Osteoblast (primary cell): ENCODE data around the gene SYT9. TPM values are rescaled to one million over a fixed set of nuclear protein-coding genes. Genes with fewer than 3 reads are reported as not detected.

Experiments
- DNase-seq: peaks from one replicate; pipeline ENCODE4 v3.0.0; 2011; ENCODE audit warnings: low spot score, mixed read lengths; ENCODE audit not compliant: insufficient read length; ENCODE audit errors: missing footprints
- H2AFZ ChIP-seq: 2 replicates; pipeline ENCODE4 v1.6.0; 2011; ENCODE audit warnings: mild to moderate bottlenecking, low read length
- H3K27ac ChIP-seq: 2 replicates; pipeline ENCODE4 v1.5.1; 2011; ENCODE audit warnings: mild to moderate bottlenecking, low read depth, low read length, moderate library complexity
- H3K27me3 ChIP-seq: 2 replicates; pipeline ENCODE4 v1.6.0; 2012; ENCODE audit warnings: mild to moderate bottlenecking, control low read depth, inconsistent platforms, low read length, moderate library complexity; ENCODE audit not compliant: insufficient read depth
- H3K36me3 ChIP-seq: 2 replicates; pipeline ENCODE4 v1.5.1; 2011; ENCODE audit warnings: mild to moderate bottlenecking, low read length, control low read depth, moderate library complexity; ENCODE audit not compliant: insufficient read depth
- H3K4me1 ChIP-seq: 2 replicates; pipeline ENCODE4 v1.5.1; 2011; ENCODE audit warnings: mild to moderate bottlenecking, low read length, control low read depth, moderate library complexity; ENCODE audit not compliant: insufficient read depth
- H3K4me2 ChIP-seq: 2 replicates; pipeline ENCODE4 v1.6.0; 2011; ENCODE audit warnings: mild to moderate bottlenecking, low read length; ENCODE audit not compliant: insufficient read depth
- H3K4me3 ChIP-seq: fragments of 200-600 bp; sonication (generic); 3 replicates; pipeline ENCODE4 v1.5.1; 2012; ENCODE audit warnings: mild to moderate bottlenecking, low read length, inconsistent platforms; ENCODE audit not compliant: insufficient read depth
- H3K79me2 ChIP-seq: 2 replicates; pipeline ENCODE4 v1.6.0; 2012; ENCODE audit warnings: mild to moderate bottlenecking, low read length, control low read depth, inconsistent platforms; ENCODE audit not compliant: insufficient read depth
- H3K9me3 ChIP-seq: 2 replicates; pipeline ENCODE4 v1.5.1; 2011; ENCODE audit warnings: low read depth, low read length, control low read depth
- H4K20me1 ChIP-seq: 2 replicates; pipeline ENCODE4 v1.6.0; 2012; ENCODE audit warnings: mild to moderate bottlenecking, low read length, control low read depth; ENCODE audit not compliant: insufficient read depth
- CTCF ChIP-seq: IDR thresholded peaks from 2 replicates; pipeline ENCODE4 v1.5.1; 2011; ENCODE audit warnings: mild to moderate bottlenecking, low read depth, low read length, moderate library complexity; ENCODE audit errors: extremely low read depth
- total RNA-seq: library from RNA; depleted of rRNA; stranded (reverse); fragments of >200 nt; gene quantifications from 2 replicates; pipeline ENCODE4 v1.2.3, GENCODE V29; 2012

The SYT9 gene
- total RNA-seq, 1 donor, result not detected

GRCh38 chr11:7451520-7451919, 199.8 kb downstream of the SYT9 start:
- no peak overlapping the region for H3K4me2 ChIP-seq
- no peak for DNase-seq
- no peak overlapping the region for H2AFZ ChIP-seq
- no peaks in the 10 kb centered on the region for H3K4me1 ChIP-seq
- no peaks in the 10 kb centered on the region for H3K79me2 ChIP-seq
- no peak overlapping the region for H3K27ac ChIP-seq
- no peaks in the 10 kb centered on the region for H3K9me3 ChIP-seq
- TF ChIP-seq CTCF, result no peak
- no peak overlapping the region for H3K4me3 ChIP-seq
- no peaks in the 10 kb centered on the region for H3K27me3 ChIP-seq
- no peaks in the 10 kb centered on the region for H4K20me1 ChIP-seq
- H3K36me3 ChIP-seq, result no peaks in the 10 kb centered on the region

GRCh38 chr11:7451952-7452494, 200.3 kb downstream of the SYT9 start:
- H3K27ac ChIP-seq, result no peak overlapping the region
- H3K4me1 ChIP-seq, result no peaks in the 10 kb centered on the region
- no peak for DNase-seq
- no peaks in the 10 kb centered on the region for H4K20me1 ChIP-seq
- no peaks in the 10 kb centered on the region for H3K9me3 ChIP-seq
- TF ChIP-seq CTCF, result no peak
- H2AFZ ChIP-seq, result no peak overlapping the region
- H3K36me3 ChIP-seq, result no peaks in the 10 kb centered on the region
- no peaks in the 10 kb centered on the region for H3K79me2 ChIP-seq
- H3K4me3 ChIP-seq, result no peak overlapping the region
- no peaks in the 10 kb centered on the region for H3K27me3 ChIP-seq
- H3K4me2 ChIP-seq, result no peak overlapping the region

GRCh38 chr11:7454854-7455253, 203.2 kb downstream of the SYT9 start:
- no peaks in the 10 kb centered on the region for H4K20me1 ChIP-seq
- H3K4me1 ChIP-seq, result no peaks in the 10 kb centered on the region
- no peak overlapping the region for H3K27ac ChIP-seq

GRCh38 chr11:7457211-7457610, 205.5 kb downstream of the SYT9 start:
- Histone ChIP-seq H3K27ac (no peak overlapping the region), H3K79me2 (no peaks in the 10 kb centered on the region), H4K20me1 (no peaks in the 10 kb centered on the region), H3K4me2 (no peak overlapping the region), H3K36me3 (no peaks in the 10 kb centered on the region), H3K4me1 (no peaks in the 10 kb centered on the region), H3K27me3 (no peaks in the 10 kb centered on the region), H3K4me3 (no peak overlapping the region), H2AFZ (no peak overlapping the region), H3K9me3 (no peaks in the 10 kb centered on the region)
- TF ChIP-seq CTCF, result no peak
- DNase-seq, result no peak

More at GRCh38 chr11:7454854-7455253, 203.2 kb downstream of the SYT9 start:
- no peak for TF ChIP-seq CTCF
- Histone ChIP-seq H3K4me3 (no peak overlapping the region), H3K27me3 (no peaks in the 10 kb centered on the region), H3K4me2 (no peak overlapping the region), H3K9me3 (no peaks in the 10 kb centered on the region), H2AFZ (no peak overlapping the region), H3K36me3 (no peaks in the 10 kb centered on the region), H3K79me2 (no peaks in the 10 kb centered on the region)
- DNase-seq, result no peak
